ENCODE measurements around the gene CASQ2.

DNA sequence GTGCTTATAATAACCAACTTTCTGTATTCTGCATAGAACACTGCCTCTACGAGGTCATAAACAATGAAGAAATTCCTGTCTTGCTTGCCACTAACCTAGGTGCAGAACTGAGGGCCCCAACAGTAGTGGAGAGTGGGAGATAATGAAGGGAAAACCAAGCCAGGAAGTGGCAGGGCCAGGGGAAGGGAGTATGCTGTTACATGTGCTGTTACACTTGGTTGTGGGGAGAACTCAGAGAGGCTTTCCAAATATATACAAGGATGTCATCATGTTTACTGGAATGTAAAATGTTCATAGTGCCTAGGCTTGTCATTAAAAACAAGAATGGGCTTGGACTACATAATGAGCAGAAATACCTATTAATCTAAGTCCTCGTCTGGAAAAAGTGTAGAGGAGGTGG is 41.3 kb upstream of the CASQ2 start:
- no peak for TF ChIP-seq EGR1 (IDR thresholded peaks at IDR 0.05; ENCODE audit: borderline replicate concordance in 1 of 2, low read depth in 2 of 2, low read length in 2 of 2)
- no peak for TF ChIP-seq JUND (IDR thresholded peaks at IDR 0.05; ENCODE audit: low read depth, low read length)
- TF ChIP-seq, protein P1, sequence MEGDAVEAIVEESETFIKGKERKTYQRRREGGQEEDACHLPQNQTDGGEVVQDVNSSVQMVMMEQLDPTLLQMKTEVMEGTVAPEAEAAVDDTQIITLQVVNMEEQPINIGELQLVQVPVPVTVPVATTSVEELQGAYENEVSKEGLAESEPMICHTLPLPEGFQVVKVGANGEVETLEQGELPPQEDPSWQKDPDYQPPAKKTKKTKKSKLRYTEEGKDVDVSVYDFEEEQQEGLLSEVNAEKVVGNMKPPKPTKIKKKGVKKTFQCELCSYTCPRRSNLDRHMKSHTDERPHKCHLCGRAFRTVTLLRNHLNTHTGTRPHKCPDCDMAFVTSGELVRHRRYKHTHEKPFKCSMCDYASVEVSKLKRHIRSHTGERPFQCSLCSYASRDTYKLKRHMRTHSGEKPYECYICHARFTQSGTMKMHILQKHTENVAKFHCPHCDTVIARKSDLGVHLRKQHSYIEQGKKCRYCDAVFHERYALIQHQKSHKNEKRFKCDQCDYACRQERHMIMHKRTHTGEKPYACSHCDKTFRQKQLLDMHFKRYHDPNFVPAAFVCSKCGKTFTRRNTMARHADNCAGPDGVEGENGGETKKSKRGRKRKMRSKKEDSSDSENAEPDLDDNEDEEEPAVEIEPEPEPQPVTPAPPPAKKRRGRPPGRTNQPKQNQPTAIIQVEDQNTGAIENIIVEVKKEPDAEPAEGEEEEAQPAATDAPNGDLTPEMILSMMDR (IDR thresholded peaks at IDR 0.05 in 2 of 3, conservative IDR thresholded peaks at IDR 0.05 in 1 of 3; ENCODE audit: control insufficient read depth in 2 of 3, extremely low read depth in 1 of 3, insufficient read depth in 1 of 3, low read depth in 3 of 3, low read length in 3 of 3), result no peak
- TF ChIP-seq SIN3A (IDR thresholded peaks at IDR 0.05; ENCODE audit: low read depth, low read length), result no peak
- TF ChIP-seq KDM1A (IDR thresholded peaks at IDR 0.05; ENCODE audit: borderline replicate concordance), result no peak
- TF ChIP-seq, protein P2, sequence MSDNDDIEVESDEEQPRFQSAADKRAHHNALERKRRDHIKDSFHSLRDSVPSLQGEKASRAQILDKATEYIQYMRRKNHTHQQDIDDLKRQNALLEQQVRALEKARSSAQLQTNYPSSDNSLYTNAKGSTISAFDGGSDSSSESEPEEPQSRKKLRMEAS (IDR thresholded peaks at IDR 0.05; ENCODE audit: low read depth, low read length), result no peak
